Measurements from ENCODE around the gene GIPC3.

GRCh38 chr19:3575949-3576673, 9.2 kb upstream of the GIPC3 start:
- TF ChIP-seq POLR2A (IDR thresholded peaks at IDR 0.05; ENCODE audit: low read depth, low read length) (no peak), POLR2AphosphoS5 (IDR thresholded peaks at IDR 0.05; ENCODE audit: low read depth, low read length) (no peak), POU2F2 (IDR thresholded peaks at IDR 0.05; ENCODE audit: low read depth, low read length) (no peak), SPI1 (IDR thresholded peaks at IDR 0.05; ENCODE audit: low read depth, low read length) (no peak)
